HG02973 (cell line): ENCODE results near the gene GEMIN8.

Experiments
- ATAC-seq: cut with Tn5 transposase; IDR thresholded peaks from one replicate; pipeline ENCODE4 v1.9.1; 2021; ENCODE audit warnings: moderate library complexity; ENCODE audit not compliant: unreplicated experiment

The GEMIN8 gene

DNA sequence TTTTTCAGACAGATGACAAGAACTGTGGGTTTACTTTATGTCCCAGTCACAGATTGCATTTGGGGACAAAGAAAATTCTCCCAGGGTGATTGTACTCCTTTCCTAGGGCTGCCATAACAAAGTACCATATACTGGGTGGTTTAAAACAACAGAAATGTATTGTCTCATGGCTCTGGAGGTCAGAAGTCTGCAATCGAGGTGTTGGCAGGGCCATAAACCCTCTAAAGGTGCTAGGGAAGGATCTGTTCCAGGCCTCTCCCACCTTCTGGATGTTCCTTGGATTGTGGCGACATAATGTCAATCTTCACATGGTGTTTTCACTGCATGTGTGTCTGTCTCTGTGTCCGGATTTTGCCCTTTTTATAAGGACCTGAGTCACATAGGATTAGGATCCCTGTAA, 12.3 kb downstream of the GEMIN8 start:
- ATAC-seq, result no peak

DNA sequence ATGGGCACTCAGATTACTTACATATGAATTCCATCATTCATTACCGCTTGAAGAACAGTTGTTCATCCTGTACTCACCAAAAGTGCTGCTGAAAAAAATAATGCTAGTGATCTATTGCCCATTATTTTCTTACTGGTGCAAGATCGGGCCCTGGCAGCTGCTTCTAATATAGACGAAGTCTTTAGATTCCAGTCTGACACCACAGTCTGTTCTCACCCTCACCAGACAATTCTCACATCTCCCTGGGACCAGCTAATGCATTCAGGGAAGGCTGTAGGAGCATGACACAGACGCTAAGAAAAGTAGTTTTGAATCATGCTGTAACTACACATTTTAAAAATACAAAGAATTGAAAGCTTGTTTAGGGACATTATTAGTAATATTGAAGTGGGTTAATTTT, 13.8 kb downstream of the GEMIN8 start:
- ATAC-seq, result no peak

DNA sequence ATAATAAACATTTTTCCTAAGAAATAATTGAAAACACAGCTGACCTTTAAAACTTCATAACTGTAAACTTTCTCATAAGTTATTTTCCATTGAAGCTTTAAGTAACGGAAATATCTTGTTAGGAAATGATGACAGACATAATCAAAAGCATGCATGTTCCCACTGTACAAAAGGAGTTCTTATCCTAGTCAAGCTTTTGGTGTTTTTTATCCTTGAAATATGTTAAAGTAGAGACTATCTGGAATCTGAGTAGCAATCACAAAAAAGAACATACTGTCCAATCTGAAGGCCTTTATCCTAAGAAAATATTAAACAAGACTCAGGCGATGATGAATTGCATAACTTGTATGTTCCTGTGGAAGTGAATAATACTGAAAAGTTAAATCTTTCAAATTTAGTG, 14.4 kb downstream of the GEMIN8 start:
- no peak for ATAC-seq

DNA sequence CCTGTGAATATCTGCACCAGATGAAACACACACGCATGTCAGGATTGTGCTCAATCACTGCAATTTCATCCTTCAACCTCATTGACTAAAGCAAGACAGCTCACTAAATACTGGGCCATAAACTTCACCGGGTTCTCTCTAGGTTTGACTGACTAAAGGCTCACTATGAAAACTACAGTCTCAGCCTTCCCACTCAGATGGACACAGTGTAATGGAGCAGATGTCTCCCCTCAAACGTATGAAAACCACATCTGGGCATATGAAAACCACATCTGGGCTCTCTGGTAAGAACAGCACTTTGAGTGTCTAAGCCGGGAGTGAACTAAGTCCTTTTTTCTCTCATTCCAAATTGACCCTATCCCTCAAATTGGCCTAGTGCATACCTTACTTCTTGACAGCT, 15.2 kb downstream of the GEMIN8 start:
- no peak for ATAC-seq

DNA sequence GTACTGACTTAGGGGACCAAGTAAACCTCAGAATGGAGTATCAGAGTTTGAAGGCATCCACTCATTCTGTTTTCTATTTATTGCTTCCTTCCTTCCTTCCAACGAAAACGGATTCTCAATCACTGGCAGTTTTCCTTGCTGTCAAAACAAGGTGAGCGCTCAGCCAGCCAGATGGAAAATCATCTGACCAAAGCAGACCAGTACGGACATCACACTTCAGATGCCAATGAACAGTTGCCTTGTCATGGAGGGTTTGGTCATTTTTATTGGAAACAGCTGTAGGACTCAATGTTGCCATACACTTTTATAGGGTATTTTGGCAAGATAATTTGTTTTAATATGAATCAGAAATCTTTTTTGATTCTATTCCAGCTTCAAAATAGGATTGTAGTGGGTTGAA, 16.6 kb downstream of the GEMIN8 start:
- no peak for ATAC-seq

DNA sequence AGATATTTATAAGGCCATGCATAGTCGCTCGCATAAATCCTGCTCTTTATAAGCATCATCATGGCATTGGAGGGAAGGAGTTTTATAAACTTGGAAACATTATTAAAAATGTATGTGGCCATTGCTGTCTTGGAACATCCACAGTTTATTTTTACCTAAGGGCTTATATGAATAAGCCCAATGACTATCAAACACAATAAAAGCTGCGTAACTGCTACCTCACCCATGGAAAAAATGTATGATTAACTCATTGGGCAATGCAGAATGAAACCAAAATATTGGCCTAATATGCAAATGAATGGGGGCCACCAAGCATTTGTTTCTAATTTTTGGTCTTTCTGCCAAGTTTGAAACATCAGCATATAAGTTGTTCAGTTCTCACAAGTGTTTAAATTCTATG, 19.1 kb downstream of the GEMIN8 start:
- no peak for ATAC-seq

DNA sequence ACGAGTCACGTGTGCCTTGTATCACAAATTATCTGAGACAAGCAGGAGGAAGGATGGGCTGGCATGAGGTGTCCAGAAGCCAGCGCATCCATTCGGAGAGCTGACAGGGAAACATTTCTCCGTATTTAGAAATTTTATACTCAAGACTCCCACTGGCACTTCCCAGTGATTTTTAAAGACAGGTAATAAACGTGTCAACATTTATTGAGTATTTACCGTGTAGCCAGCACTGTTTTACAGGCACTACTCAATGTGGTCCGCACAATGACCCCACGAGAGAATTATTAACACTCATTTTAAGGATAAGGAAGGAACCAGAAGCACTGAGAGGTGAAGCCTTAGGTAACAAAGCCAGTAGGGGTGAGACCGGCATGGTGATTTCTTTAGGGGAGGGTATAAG, 23.2 kb downstream of the GEMIN8 start:
- ATAC-seq, result no peak

DNA sequence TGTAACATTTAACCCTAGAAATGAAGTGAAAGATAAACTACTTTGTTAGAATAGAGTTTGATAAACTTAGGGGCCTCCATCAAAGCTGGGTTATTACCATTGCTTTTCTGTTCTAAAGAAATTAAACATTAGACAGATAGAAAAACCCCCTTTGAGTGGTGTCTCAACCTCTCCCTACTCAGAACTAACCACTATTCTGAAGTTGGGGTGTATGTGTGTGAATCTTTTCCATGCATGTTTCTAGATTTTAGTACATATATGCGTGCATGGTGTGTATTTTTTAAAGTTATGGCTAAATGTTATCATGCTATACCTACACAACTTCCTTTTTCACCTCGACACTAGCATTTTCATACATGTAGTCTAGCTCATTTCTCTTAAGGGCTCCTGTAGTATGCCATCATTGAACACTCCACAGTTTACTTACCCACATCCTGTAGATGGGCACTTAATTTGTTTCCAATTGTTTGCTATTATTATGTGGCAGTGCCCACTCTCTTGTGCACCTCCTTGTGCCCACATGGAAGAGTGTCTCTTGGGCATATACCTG, 25.7 kb downstream of the GEMIN8 start:
- ATAC-seq, result no peak

DNA sequence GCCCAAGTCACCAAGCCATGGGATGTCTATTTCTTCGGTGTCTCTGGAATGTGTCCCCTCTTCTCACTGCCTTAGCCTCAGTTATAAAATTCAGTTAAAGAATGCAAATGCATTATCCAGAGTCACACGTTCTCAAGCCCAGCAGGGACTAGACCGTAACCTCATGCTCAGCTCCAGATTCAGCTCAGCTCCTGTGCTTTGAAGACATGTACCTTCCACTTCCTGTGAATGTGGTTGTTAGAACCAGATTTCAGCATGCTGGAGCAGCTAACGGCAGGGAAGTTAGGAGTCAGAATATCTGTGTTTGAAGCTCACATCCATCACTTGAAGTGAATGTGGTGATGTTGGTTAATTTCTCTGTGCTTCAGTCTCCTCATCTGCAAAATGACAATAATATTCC, 26.7 kb downstream of the GEMIN8 start:
- no peak for ATAC-seq

DNA sequence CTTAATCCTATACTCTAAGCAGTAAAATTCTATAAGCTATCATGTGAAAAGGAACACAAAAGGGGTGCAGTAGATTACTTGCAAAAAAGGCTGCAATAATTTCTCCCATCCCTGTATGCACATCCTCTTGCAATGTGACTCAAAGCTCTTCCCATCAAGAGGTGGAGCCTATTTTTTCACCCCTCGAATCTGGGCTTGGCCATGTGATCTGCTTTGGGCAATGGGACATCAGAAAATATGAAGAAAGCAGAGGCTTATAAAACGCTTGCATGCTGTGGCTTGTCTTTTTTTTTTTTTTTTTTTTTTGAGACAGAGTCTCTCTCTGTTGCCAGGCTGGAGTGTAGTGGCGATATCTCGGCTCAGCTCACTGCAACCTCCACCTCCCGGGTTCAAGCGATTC, 33.0 kb downstream of the GEMIN8 start:
- no peak for ATAC-seq

DNA sequence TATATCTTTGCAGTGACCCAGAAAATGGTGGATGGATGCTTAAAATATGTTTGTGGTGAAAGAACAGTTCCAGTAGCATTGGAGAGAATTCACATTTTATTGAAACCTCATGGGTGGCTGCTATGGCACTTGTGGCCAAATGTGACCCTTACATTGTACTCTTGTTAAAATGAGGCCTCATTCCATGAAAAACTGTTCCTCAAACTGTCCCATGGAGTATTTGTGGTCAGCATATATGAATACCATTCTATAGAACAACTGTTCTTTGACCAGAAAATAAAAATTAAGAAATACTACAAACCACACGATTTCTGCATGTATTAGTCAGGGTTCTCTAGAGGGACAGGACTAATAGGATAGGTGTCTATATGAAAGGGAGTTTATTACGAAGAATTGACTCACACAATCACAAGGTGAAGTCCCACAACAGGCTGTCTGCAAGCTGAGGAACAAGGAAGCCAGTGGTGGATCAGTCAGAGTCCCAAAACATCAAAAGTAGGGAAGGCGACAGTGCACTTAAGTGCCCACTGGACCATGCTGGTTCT, 35.1 kb downstream of the GEMIN8 start:
- ATAC-seq, result no peak

DNA sequence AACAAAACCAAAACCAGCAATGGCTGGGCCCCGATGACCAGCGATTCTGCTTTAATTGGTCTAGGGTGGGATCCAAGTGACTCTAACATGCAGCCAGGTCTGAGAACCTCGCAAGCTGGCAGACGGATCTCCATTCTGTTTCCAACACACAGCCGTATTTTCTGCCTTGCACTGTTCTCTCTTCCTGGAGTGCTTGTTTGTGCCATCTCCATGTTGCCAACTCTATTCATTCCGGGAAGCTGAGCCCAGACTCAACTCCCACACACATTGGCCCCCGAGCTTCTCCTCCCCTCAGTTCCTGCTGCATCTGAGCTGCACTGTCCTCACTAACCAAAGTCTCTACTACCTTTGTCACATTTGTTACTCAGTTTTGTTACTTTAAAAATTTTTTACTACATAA, 35.6 kb downstream of the GEMIN8 start:
- no peak for ATAC-seq

DNA sequence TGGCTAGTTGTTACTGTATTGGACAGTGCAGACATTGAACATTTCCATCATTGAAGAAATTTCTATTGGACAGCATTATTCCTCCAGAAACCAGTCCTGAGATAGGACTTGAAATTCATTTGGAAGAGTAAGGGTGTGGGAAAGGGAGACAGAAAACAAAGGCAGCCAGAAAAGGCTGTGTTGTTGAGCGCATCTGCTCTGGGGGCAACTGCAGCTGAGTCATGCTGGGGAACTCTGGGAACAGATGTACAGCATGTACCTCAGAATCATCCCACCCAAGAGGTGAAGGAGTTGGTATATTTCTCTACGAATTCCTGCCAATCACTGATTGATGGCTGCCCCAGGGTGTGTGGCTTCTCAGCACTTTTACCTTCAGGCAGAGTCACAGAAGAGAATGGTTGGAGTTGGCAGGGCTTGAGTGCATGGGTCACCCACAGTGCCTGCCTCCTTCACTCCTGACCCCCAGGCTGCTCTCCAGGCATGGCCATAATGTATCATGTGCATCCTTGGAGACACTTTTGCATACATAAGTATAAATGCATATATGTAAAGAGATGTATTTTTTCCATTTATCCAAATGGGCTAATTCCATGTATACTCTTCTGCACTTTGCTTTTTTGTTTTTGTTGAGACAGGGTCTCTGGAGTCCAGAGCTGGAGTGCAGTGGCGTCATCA, 39.4 kb downstream of the GEMIN8 start:
- ATAC-seq, result no peak

DNA sequence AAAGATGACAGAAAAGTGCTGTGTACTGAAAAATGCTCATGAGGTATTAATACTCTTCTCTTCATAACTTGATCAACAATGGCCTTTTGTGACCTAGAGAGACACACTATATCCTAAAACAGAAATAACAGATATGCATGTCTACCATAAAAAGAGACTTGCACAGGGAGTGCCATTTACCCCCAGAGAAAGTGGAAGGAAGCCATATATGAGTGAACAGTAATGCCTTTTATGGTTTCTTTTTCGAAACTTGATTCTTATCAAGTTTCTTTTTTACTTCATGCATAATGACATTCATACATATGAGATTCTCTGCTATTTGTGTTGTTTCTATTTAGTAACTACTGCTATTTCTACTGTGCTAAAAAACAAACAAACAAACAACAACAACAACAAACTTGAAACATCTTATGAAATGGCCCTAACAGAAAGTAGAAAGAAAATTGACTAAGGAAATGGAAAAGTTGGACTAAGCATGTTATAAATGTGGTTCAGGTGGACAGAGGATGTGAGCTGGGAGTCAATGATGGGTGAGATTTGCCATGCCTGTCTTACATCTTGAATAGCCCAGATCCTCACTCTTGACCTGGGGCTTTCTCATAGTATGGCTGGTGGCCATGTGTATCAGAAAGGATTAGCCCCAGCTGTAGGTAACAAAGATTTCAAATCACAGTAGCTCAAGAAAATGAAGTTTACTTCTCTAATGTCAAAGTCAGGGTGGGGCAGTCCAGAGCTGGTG, 43.8 kb downstream of the GEMIN8 start:
- no peak for ATAC-seq

DNA sequence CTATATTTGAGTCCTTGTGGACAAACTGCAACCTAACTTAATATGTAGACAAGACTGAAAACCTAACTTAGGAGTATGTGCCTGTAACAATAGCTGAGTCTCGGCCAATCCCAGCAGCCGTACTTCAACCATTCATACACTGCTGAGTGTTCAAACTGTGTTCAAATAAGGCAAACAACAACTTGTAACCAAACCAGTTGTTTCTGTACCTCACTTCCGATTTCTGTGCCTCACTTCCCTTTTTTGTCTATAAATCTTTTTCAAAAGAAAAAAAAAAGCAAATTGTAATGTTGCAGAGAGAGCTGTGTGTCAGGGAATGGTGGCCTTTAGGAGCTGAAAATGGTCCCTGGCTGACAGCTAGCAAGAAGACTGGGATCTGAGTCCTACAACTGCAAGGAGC, 46.0 kb downstream of the GEMIN8 start:
- ATAC-seq, result no peak

DNA sequence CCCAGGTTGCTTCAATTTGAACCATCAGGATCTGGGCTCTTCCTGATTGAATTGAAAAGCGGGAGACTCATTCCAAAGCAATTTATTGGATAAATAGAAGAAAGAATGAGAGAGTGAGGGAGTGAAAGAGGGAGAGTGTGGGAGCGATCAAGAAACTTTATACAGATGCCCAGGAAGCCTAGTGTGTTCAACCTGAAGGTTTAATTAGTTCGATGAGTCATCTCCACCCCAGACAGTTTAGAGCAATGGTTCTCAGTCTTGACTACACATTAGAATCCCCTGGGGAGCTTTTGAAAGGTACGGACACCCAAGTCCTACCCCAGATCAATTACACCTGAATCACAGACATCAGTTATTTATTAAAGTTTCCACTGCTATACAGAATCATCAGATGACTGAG, 61.5 kb downstream of the GEMIN8 start:
- no peak for ATAC-seq

DNA sequence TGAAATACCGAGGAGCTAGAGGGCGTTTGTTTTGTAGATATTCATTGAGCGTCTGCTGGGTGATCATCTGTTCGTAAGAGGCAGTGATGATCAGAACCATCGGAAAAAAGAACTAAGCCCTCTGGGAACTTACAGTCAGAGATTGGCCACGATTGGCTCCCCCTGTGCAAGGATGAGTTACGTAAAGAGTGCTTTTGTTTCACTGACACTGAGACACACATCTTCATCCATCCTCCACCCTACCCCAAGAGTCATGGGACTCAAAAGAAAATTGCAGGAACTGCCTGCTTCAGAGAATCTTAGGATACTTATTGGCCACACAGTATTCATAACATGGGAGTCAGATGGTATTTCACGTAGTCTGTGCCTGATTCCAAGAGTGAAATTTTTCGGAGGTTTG, 62.1 kb downstream of the GEMIN8 start:
- ATAC-seq, result no peak

DNA sequence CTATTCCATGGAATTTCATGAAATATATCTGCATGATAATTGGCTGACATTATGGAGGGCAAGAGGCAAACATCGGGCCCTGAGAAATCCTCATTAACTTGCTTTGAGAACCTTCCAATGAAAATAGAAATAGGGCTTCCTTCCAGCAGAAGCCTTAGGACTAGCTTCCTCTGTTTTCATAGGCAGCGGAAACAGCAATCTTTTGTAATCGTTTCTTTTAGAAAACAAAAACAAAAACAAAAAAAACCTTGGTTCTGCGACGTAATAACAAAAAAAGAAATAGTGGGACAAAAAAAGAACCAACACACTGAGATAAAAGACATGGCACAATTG, 62.9 kb downstream of the GEMIN8 start:
- no peak for ATAC-seq

DNA sequence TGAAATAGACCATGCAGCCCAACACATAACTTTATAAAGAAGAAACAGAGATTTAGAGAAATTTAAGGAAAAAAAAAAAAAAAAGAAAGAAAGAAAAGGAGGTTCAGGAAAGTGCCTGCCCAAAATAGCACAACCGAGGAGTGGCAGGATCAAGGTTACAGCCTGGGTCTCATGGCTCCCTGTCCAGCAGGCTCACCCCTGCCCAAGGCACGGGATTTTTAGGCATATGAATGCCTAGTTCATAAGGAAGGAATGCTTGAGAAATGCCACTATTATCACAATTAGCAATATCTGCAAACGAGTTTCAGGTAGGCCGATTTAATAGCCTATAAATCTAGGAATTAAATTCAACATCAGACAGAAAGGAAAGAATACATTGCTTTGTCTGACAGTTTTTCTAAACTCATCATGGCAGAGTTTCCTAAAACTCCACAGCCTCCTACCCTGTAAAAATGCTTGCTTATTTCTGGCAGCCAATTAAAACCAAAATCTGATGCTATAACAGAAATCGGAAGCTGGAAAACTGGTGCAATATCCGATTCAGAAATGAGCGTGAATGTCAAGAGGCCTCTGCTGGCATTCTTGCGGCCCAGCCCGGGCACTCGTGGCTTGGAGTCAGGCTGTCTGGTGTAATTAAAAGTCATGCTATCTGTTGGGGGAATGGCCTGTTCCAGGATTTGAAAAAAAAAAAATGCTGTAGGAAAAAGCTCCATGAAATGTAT, 63.5 kb downstream of the GEMIN8 start:
- ATAC-seq, result no peak

DNA sequence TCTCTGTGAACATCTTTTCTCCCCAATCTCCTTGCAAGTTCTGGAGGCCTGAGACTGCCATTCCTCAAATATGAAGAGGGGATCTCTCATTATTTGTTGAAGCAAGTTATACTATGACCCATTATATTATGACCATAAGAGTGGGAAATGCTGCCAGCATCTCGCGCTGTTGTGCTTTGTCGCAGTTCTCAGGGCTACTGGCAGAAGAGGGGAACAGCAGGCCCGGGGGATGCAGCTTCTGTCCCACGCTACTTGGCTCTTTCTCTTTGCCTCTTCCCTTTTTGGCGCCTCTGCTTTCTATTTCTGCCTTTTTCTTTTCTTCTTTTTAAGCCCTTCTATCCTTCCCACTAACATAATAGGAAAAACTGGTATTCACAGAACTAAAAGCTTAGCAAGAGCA, 64.2 kb downstream of the GEMIN8 start:
- ATAC-seq, result no peak

DNA sequence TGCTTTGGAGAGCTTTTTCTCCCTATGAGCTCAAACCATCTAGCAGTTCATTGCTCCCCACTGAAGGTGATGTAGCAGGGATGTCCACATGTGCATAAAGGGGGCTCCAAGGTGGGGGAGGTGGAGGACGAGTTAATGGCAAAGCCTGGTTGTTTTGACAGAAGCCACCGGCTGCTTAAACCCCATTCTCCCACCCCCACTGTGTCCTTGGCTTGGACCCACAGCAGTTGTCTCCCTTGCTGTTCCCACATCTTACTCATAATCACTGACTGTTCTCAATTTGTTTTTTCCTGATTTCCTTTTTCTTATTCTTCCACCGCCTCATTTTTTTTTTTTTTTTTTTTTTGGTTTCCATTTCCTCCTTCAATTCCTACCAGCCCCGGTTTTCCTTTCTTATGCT, 72.7 kb downstream of the GEMIN8 start:
- ATAC-seq, result no peak
